Keratinocyte (primary cell): Measurements from ENCODE around the gene MON1A.

ENCODE experiments used
- EZH2 ChIP-seq: IDR thresholded peaks from one replicate; pipeline ENCODE4 v1.6.1; 2012; ENCODE audit warnings: inconsistent platforms, mild to moderate bottlenecking, low read length, moderate library complexity
- TF ChIP-seq, protein P1 (sequence below), 3 experiments: IDR thresholded peaks in 1 of 3; conservative IDR thresholded peaks in 1 of 3; optimal IDR thresholded peaks in 1 of 3; 2 replicates in 2 of 3; 3 replicates in 1 of 3; pipeline versions ENCODE3 to v1.5.1; 2011; ENCODE audit warnings: low read length in 3 of 3, mild to moderate bottlenecking in 3 of 3, moderate library complexity in 2 of 3, control low read depth in 1 of 3, inconsistent platforms in 1 of 3; ENCODE audit not compliant: insufficient read depth in 2 of 3; ENCODE audit errors: extremely low read depth in 1 of 3

DNA sequence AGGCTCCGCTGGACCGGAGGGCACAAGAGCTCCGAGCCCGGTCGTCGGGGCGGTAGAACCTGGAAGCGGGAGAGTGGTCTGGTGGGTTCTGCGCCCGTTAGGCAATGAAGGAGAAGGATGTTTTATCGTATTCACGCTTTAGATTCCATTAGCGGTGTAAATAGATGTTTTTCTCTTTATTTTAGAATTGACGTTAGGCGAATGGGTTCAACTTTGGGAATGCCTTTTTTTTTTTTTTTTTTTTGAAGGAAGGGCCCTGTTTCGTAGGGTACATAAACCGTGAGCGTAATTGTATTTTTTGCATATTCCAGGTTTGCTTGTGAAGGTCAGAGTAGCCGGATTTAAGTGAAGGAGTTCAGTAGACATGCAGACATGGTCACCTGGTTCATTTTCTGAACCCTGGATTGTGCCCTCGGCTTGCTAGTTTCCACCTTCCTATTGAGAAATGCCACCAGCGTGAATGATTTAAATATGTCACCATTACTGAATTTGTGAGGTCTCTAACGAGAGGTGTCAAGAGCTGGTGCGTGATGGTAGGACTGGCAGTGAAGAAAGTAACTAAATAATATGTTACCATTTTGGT, 11.1 kb upstream of the MON1A start:
- TF ChIP-seq, protein P1, sequence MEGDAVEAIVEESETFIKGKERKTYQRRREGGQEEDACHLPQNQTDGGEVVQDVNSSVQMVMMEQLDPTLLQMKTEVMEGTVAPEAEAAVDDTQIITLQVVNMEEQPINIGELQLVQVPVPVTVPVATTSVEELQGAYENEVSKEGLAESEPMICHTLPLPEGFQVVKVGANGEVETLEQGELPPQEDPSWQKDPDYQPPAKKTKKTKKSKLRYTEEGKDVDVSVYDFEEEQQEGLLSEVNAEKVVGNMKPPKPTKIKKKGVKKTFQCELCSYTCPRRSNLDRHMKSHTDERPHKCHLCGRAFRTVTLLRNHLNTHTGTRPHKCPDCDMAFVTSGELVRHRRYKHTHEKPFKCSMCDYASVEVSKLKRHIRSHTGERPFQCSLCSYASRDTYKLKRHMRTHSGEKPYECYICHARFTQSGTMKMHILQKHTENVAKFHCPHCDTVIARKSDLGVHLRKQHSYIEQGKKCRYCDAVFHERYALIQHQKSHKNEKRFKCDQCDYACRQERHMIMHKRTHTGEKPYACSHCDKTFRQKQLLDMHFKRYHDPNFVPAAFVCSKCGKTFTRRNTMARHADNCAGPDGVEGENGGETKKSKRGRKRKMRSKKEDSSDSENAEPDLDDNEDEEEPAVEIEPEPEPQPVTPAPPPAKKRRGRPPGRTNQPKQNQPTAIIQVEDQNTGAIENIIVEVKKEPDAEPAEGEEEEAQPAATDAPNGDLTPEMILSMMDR (optimal IDR thresholded peaks at IDR 0.05 in 1 of 3, IDR thresholded peaks at IDR 0.05 in 1 of 3, conservative IDR thresholded peaks at IDR 0.05 in 1 of 3; ENCODE audit: extremely low read depth in 1 of 3, insufficient read depth in 2 of 3, low read length in 3 of 3): no peak
- no peak for TF ChIP-seq EZH2
